ENCODE data around the gene SENP3.

The SENP3 gene

DNA sequence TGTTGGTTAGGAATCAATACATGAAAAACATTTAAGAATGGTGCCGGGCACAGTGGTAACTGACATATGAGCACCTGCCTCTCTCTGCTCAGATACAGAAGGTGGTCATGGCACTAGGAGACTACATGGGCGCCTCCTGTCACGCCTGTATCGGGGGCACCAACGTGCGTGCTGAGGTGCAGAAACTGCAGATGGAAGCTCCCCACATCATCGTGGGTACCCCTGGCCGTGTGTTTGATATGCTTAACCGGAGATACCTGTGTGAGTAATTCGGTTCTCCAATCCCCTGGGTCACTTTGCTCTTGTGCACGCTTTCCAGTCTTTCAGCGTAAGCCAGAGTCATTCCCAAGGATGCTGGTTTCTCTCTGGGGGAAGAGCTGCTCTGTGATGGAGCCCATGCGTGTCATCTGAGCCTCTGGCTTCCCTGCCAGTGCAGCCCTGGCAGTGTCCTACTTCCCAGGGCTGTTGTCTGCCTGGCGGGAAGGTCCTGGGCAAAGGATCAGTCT is 14.8 kb downstream of the SENP3 start:
- peak overlapping the region; percentile 30 for H3K4me3 Mint-ChIP-seq
- H3K4me1 Mint-ChIP-seq (ENCODE audit: low read depth), result peaks cover 73% of the 10 kb centered on the region
- H3K9me3 Mint-ChIP-seq, result no peaks in the 10 kb centered on the region
- H3K36me3 Mint-ChIP-seq (ENCODE audit: low read depth), result peaks cover 100% of the 10 kb centered on the region
- H3K27me3 Mint-ChIP-seq, result no peaks in the 10 kb centered on the region
- H3K27ac Mint-ChIP-seq, result peak overlapping the region; percentile 92
- intact Hi-C loops (cut with micrococcal nuclease), result no loop called here

DNA sequence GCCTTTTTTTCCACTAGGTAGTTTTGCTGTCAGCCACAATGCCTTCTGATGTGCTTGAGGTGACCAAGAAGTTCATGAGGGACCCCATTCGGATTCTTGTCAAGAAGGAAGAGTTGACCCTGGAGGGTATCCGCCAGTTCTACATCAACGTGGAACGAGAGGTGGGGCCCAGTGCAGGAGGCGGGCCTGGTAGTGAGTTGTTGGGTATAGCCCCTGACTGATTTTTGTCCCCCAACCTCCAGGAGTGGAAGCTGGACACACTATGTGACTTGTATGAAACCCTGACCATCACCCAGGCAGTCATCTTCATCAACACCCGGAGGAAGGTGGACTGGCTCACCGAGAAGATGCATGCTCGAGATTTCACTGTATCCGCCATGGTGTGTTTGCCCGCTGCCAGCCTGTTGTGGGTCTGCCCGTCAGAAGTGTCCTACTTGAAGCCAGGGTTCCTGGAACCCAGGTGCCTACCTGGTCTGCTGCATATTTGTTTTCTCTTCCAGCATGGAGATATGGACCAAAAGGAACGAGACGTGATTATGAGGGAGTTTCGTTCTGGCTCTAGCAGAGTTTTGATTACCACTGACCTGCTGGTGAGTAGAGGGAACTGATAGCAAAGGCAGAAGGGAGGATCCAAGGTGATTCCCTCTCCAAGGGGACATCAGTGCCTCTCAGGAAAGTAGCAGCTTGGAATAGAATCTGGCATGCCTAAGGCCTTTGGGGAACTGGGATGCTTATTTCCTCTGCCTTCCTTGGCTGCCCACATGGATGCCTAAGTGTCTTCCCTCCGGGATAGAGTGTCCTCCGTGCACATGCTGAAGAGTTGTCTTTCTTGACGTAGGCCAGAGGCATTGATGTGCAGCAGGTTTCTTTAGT is 15.8 kb downstream of the SENP3 start:
- H3K9me3 Mint-ChIP-seq, result no peaks in the 10 kb centered on the region
- no peaks in the 10 kb centered on the region for H3K27me3 Mint-ChIP-seq
- H3K4me1 Mint-ChIP-seq (ENCODE audit: low read depth), result peaks cover 76% of the 10 kb centered on the region
- H3K27ac Mint-ChIP-seq, result peak overlapping the region; percentile 92
- intact Hi-C loops (cut with micrococcal nuclease), result no loop called here
- peaks cover 100% of the 10 kb centered on the region for H3K36me3 Mint-ChIP-seq (ENCODE audit: low read depth)
- peak overlapping the region; percentile 97 for H3K4me3 Mint-ChIP-seq

- intact Hi-C loops (cut with micrococcal nuclease), result no loop called here
- H3K4me3 Mint-ChIP-seq, result peak within 1 kb of the TSS; percentile 97
- no peaks in the 10 kb centered on the region for H3K9me3 Mint-ChIP-seq
- H3K27me3 Mint-ChIP-seq, result no peaks in the 10 kb centered on the region
- H3K4me1 Mint-ChIP-seq (ENCODE audit: low read depth), result peaks cover 82% of the 10 kb centered on the region
- peak within 1 kb of the TSS; percentile 92 for H3K27ac Mint-ChIP-seq
- peaks cover 100% of the 10 kb centered on the region for H3K36me3 Mint-ChIP-seq (ENCODE audit: low read depth)
Measured at GRCh38 chr17:7579001-7579833, 17.5 kb downstream of the SENP3 start, which contains the start of gene CD68. TSS of gene CD68 (plus strand) at chr17:7579638. CDS start at chr17:7579678, 40 bp downstream.

DNA sequence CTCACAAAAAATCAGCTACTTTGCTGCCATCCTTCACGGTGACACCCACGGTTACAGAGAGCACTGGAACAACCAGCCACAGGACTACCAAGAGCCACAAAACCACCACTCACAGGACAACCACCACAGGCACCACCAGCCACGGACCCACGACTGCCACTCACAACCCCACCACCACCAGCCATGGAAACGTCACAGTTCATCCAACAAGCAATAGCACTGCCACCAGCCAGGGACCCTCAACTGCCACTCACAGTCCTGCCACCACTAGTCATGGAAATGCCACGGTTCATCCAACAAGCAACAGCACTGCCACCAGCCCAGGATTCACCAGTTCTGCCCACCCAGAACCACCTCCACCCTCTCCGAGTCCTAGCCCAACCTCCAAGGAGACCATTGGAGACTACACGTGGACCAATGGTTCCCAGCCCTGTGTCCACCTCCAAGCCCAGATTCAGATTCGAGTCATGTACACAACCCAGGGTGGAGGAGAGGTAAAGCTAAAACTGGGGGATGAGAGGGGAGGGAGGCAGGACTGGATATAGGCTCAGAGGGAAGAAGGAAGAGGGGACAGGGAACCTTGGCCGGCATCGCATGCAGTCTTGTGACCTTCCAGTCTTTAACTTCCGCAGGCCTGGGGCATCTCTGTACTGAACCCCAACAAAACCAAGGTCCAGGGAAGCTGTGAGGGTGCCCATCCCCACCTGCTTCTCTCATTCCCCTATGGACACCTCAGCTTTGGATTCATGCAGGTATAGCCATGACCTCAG is 18.3 kb downstream of the SENP3 start:
- H3K36me3 Mint-ChIP-seq (ENCODE audit: low read depth), result peaks cover 100% of the 10 kb centered on the region
- intact Hi-C loops (cut with micrococcal nuclease), result loop anchor here (5.0 kb wide), 1 partner anchor 262 kb away; no protein-coding TSS in a partner anchor

DNA sequence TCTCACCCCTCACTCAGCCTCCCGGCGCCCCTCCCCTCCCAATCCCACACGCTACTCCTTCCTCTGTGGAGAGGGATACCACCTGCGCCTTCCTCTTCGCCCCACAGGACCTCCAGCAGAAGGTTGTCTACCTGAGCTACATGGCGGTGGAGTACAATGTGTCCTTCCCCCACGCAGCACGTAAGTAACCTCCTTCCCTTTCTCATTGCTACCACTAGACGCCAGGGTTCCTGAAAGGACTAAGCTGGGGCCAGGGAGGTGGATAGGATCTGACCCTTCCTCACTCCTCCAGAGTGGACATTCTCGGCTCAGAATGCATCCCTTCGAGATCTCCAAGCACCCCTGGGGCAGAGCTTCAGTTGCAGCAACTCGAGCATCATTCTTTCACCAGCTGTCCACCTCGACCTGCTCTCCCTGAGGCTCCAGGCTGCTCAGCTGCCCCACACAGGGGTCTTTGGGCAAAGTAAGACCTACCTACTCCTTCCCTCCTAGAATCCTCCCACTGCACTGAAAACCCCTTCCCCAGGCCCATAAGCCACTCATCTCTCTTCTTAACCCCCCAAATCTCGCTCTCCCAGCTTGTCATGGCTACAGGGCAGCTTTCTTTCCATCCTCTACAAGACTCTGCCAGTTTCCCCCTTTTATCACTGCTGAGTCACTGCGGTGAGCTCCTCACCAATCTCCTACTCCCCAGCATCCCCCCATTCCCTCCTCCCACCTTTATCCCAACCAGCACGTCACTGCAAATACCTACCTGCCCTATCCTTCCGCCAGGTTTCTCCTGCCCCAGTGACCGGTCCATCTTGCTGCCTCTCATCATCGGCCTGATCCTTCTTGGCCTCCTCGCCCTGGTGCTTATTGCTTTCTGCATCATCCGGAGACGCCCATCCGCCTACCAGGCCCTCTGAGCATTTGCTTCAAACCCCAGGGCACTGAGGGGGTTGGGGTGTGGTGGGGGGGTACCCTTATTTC is 19.2 kb downstream of the SENP3 start:
- H3K36me3 Mint-ChIP-seq (ENCODE audit: low read depth), result peaks cover 99% of the 10 kb centered on the region
- H3K4me3 Mint-ChIP-seq, result peak overlapping the region; percentile 97
- intact Hi-C loops (cut with micrococcal nuclease), result loop anchor here (5.0 kb wide), 1 partner anchor 261 kb away; no protein-coding TSS in a partner anchor
- no peaks in the 10 kb centered on the region for H3K27me3 Mint-ChIP-seq
- peak overlapping the region; percentile 92 for H3K27ac Mint-ChIP-seq
- no peaks in the 10 kb centered on the region for H3K9me3 Mint-ChIP-seq
- peaks cover 82% of the 10 kb centered on the region for H3K4me1 Mint-ChIP-seq (ENCODE audit: low read depth)

More for the DNA sequence above, 18.3 kb downstream of the SENP3 start:
- H3K4me1 Mint-ChIP-seq (ENCODE audit: low read depth), result peaks cover 82% of the 10 kb centered on the region
- H3K27me3 Mint-ChIP-seq, result no peaks in the 10 kb centered on the region
- peak overlapping the region; percentile 97 for H3K4me3 Mint-ChIP-seq
- no peaks in the 10 kb centered on the region for H3K9me3 Mint-ChIP-seq
- H3K27ac Mint-ChIP-seq, result peak overlapping the region; percentile 92

DNA sequence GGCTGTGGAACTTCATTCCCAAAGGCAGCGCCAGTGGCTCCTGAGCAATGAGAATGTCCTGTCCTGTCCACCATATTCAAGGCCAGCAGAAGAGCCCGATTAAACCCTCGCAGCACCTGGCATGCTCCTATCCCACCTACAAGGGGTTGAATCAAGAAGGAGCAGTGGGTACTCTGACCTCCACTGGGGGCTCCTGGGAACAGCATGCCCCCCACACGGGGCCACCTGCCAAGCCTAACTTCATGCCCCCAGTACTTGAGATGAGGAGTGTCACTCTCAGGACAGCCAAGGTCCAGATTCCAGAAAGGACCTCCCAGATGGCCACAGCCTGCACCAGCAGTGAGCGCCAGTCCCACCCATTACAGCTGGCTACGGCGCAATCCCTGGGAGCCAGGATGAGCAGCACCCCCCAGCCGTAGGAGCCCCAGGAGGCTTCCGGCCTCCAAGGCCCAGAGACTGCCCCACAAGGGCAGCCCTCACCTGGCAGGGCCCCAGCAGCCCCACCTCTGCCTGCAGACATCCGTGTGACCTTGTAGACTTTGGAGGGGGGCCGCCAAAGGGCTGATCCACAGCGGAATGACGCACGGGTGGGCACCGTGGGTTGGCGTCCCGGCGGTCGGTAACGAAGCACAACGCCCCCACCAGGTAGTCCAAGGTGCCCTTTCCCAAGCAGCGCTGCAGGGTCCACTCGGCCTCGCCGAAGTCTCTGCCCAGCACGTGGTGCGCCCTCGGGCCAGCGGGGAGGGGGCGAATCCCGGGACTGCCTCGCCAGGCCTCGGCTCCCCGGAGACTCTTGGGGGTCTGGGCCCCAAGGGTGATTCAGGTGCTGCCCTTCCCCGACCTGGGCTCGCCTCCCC is 20.9 kb downstream of the SENP3 start:
- Mint-ChIP-seq H3K4me3 (peak overlapping the region; percentile 97), H3K4me1 (ENCODE audit: low read depth) (peaks cover 78% of the 10 kb centered on the region), H3K36me3 (ENCODE audit: low read depth) (peaks cover 99% of the 10 kb centered on the region), H3K9me3 (no peaks in the 10 kb centered on the region), H3K27me3 (no peaks in the 10 kb centered on the region), H3K27ac (peak overlapping the region; percentile 92)
- intact Hi-C loops (cut with micrococcal nuclease), result loop anchor here (5.0 kb wide), 1 partner anchor 260 kb away; no protein-coding TSS in a partner anchor

DNA sequence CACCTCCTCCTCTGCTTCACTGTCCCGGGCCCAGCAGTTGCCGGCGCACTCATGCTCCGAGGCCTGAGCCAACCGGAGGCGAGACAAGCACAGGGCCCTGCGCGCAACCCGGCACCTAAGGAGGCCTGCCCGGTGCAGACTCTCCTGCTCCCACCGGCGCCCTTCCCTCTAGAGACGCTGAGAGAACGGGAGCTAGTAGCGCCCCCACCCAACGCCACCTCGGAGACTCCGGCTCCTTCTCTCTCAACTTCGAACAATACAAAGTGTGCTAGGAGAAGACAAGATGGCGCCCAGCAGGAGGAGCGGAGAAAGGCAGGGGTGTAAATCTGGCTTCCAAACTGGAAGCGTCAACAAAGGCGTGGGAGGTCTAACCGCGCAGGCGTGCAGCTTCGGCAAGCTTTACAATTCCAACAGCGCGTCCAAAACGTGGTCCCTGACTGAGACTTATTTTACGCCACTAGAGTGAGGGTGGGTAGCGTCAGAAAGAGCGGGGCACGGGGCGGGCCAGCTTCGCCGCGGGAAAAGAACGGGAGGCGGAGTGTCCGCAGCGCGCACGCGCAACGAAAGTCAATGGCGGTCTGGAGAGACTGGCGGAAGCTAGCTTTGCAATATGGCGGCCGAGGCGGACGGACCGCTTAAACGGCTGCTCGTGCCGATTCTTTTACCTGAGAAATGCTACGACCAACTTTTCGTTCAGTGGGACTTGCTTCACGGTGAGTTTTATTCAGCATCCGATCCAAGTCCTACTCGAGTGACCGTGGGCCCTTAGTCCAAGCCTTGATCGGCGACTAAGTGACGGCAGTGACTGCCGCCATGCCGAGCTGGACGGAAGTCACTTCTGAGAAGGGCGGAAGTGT is 21.8 kb downstream of the SENP3 start, which contains the start of gene MPDU1:
Gene MPDU1 (plus strand): TSS at position 600 of the 857 bp plus-strand sequence. CDS start 11 bp downstream, at position 611.
- Mint-ChIP-seq H3K4me1 (ENCODE audit: low read depth) (peaks cover 78% of the 10 kb centered on the region), H3K4me3 (peak within 1 kb of the TSS; percentile 97), H3K36me3 (ENCODE audit: low read depth) (peaks cover 99% of the 10 kb centered on the region), H3K27ac (peak within 1 kb of the TSS; percentile 92), H3K9me3 (no peaks in the 10 kb centered on the region), H3K27me3 (no peaks in the 10 kb centered on the region)
- intact Hi-C loops (cut with micrococcal nuclease), result loop anchor here (5.0 kb wide), 1 partner anchor 259 kb away; no protein-coding TSS in a partner anchor

GRCh38 chr17:7586673-7587419 is 25.1 kb downstream of the SENP3 start:
- H3K27ac Mint-ChIP-seq, result peak overlapping the region; percentile 92
- H3K9me3 Mint-ChIP-seq, result no peaks in the 10 kb centered on the region
- H3K36me3 Mint-ChIP-seq (ENCODE audit: low read depth), result peaks cover 95% of the 10 kb centered on the region
- intact Hi-C loops (cut with micrococcal nuclease), result no loop called here
- H3K4me3 Mint-ChIP-seq, result no peak overlapping the region
- peaks cover 70% of the 10 kb centered on the region for H3K4me1 Mint-ChIP-seq (ENCODE audit: low read depth)
- H3K27me3 Mint-ChIP-seq, result no peaks in the 10 kb centered on the region

DNA sequence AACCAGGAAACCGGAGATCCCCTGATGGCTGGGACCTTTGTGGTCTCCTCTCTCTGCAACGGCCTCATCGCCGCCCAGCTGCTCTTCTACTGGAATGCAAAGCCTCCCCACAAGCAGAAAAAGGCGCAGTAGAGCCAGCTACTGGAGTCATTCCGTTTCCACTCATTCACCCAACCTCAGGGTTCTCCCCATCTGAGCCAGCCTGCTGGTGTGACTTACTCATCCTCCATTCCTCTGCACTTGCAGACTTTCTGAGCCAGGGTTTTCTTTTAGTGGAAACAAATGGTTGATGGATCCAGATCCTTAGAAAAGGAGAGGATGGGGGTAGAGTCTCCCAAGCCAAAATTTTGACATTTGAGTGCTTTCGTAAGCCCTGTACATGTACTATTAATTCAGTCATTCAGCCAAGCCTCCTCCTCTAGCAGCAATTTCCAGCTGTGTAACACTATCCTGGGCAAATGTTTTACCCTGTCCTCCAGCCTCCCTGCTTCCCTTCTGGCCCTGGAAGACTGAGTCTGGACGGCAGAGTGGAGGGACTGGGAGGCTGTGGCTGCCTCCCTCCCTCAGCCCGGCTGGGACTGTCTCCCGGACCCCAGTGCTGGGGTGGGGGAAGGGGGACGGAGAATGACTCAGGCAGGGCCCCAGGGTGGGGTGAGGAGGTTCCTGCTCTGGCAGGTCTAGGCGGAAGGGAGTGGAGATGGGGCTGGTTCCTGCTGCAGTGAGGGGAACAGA is 25.9 kb downstream of the SENP3 start:
- intact Hi-C loops (cut with micrococcal nuclease), result loop anchor here (2.0 kb wide), 1 partner anchor 73 kb away; no protein-coding TSS in a partner anchor
- H3K9me3 Mint-ChIP-seq, result no peaks in the 10 kb centered on the region

More for the DNA sequence above, 25.9 kb downstream of the SENP3 start:
- Mint-ChIP-seq H3K27me3 (no peaks in the 10 kb centered on the region), H3K36me3 (ENCODE audit: low read depth) (peaks cover 95% of the 10 kb centered on the region), H3K4me3 (peak overlapping the region; percentile 57), H3K4me1 (ENCODE audit: low read depth) (peaks cover 63% of the 10 kb centered on the region), H3K27ac (peak overlapping the region; percentile 92)

All from dendritic cell treated with granulocyte-macrophage colony-stimulating factor and Interleukin-4, amounts not matched to agents 40 ng/mL and 50 ng/mL, for 4 days (primary cell).